GM23338 (cell line): Measurements from ENCODE around the gene PRUNE1. TPM values are rescaled to one million over a fixed set of nuclear protein-coding genes. Genes with fewer than 3 reads are reported as not detected.

ENCODE experiments used
- ATAC-seq: fragments of 200-7000 bp; cut with Tn5 transposase; 3 replicates; pipeline ENCODE4 v1.9.1; 2020
- DNase-seq: peaks from one replicate; pipeline ENCODE4 v3.0.0-alpha.2; 2015; ENCODE audit warnings: low spot score
- H2AFZ ChIP-seq: fragments of 200-600 bp; sonication (generic); 2 replicates; pipeline ENCODE4 v1.8.0; 2016; ENCODE audit warnings: antibody characterized with exemption, mild to moderate bottlenecking, moderate library complexity
- H3F3A ChIP-seq: fragments of 200-600 bp; sonication (generic); replicated peaks from 2 replicates; pipeline ENCODE4 v1.8.0; 2017; ENCODE audit warnings: antibody characterized with exemption, mixed run types, low read depth
- H3K27ac ChIP-seq: fragments of 200-600 bp; sonication (generic); 2 replicates; pipeline ENCODE4 v1.6.1; 2016; ENCODE audit warnings: low read depth
- H3K27me3 ChIP-seq: fragments of 200-600 bp; sonication (generic); 2 replicates; pipeline ENCODE4 v1.8.0; 2016; ENCODE audit warnings: mild to moderate bottlenecking, mixed run types, moderate library complexity; ENCODE audit not compliant: insufficient read depth
- H3K36me3 ChIP-seq: fragments of 200-600 bp; sonication (generic); 2 replicates; pipeline ENCODE4 v1.8.0; 2016; ENCODE audit warnings: mild to moderate bottlenecking; ENCODE audit not compliant: insufficient read depth
- H3K4me1 ChIP-seq: fragments of 200-600 bp; sonication (generic); 2 replicates; pipeline ENCODE4 v1.8.0; 2016; ENCODE audit warnings: mild to moderate bottlenecking, moderate library complexity; ENCODE audit not compliant: insufficient read depth
- H3K4me2 ChIP-seq: fragments of 200-600 bp; sonication (generic); 2 replicates; pipeline ENCODE4 v1.7.1; 2017; ENCODE audit warnings: mixed run types
- H3K4me3 ChIP-seq: fragments of 200-600 bp; sonication (generic); 2 replicates; pipeline ENCODE4 v1.6.1; 2016; ENCODE audit warnings: mixed run types
- H3K79me2 ChIP-seq: fragments of 200-600 bp; sonication (generic); replicated peaks from 2 replicates; pipeline ENCODE4 v1.8.0; 2017; ENCODE audit warnings: mild to moderate bottlenecking; ENCODE audit not compliant: insufficient read depth
- H3K9me2 ChIP-seq: fragments of 200-600 bp; sonication (generic); 2 replicates; pipeline ENCODE4 v1.8.0; 2017; ENCODE audit not compliant: insufficient read depth
- H4K20me1 ChIP-seq: fragments of 200-600 bp; sonication (generic); replicated peaks from 2 replicates; pipeline ENCODE4 v1.8.0; 2017; ENCODE audit warnings: mild to moderate bottlenecking; ENCODE audit not compliant: insufficient read depth
- H3K27ac Mint-ChIP-seq: 2 replicates; pipeline ENCODE4 v1.8.0; 2020; ENCODE audit warnings: inconsistent platforms, mild to moderate bottlenecking, moderate library complexity, mixed read lengths
- H3K27me3 Mint-ChIP-seq: 3 replicates; pipeline ENCODE4 v1.8.0; 2022; ENCODE audit warnings: low read depth, mild to moderate bottlenecking, moderate library complexity, mixed read lengths, inconsistent platforms; ENCODE audit not compliant: insufficient read depth, poor library complexity
- H3K36me3 Mint-ChIP-seq: 3 replicates; pipeline ENCODE4 v1.8.0; 2021; ENCODE audit warnings: low read depth, mild to moderate bottlenecking, inconsistent platforms, moderate library complexity, mixed read lengths
- H3K4me1 Mint-ChIP-seq: 3 replicates; pipeline ENCODE4 v1.8.0; 2020; ENCODE audit warnings: mild to moderate bottlenecking, inconsistent platforms, mixed read lengths
- H3K4me3 Mint-ChIP-seq: 3 replicates; pipeline ENCODE4 v1.8.0; 2021; ENCODE audit warnings: moderate library complexity, mild to moderate bottlenecking, inconsistent platforms, mixed read lengths
- H3K9me3 Mint-ChIP-seq: 3 replicates; pipeline ENCODE4 v1.8.0; 2020; ENCODE audit warnings: moderate library complexity, mild to moderate bottlenecking, inconsistent platforms, mixed read lengths
- CREB1 ChIP-seq: fragments of 250-450 bp; sonication (Bioruptor Pico); IDR thresholded peaks from 2 replicates; pipeline ENCODE4 v1.5.0; 2020; ENCODE audit warnings: low read depth, mild to moderate bottlenecking, moderate library complexity
- EZH2 ChIP-seq: fragments of 200-600 bp; sonication (generic); IDR thresholded peaks from one replicate; pipeline ENCODE4 v1.8.0; 2017; ENCODE audit warnings: antibody characterized with exemption, mild to moderate bottlenecking, low read depth; ENCODE audit not compliant: unreplicated experiment
- EZH2phosphoT487 ChIP-seq: fragments of 200-600 bp; sonication (generic); IDR thresholded peaks from one replicate; pipeline ENCODE4 v1.8.1; 2018; ENCODE audit warnings: antibody characterized with exemption; ENCODE audit not compliant: unreplicated experiment
- JUNB ChIP-seq: IDR thresholded peaks from one replicate; pipeline ENCODE4 v1.6.1; 2016; ENCODE audit warnings: antibody characterized with exemption; ENCODE audit not compliant: unreplicated experiment
- NANOG ChIP-seq: IDR thresholded peaks from 2 replicates; pipeline ENCODE4 v1.6.1; 2016; ENCODE audit warnings: antibody characterized with exemption, borderline replicate concordance
- POLR2AphosphoS5 ChIP-seq: IDR thresholded peaks from 2 replicates; pipeline ENCODE4 v1.6.1; 2016; ENCODE audit warnings: antibody characterized with exemption, low read depth
- STAT1 ChIP-seq: IDR thresholded peaks from one replicate; pipeline ENCODE4 v1.6.1; 2016; ENCODE audit warnings: antibody characterized with exemption; ENCODE audit not compliant: unreplicated experiment
- ZNF114 ChIP-seq: fragments of 250-450 bp; sonication (Bioruptor Pico); IDR thresholded peaks from 2 replicates; pipeline ENCODE4 v1.5.0; 2020; ENCODE audit warnings: mild to moderate bottlenecking, moderate library complexity
- ZNF331 ChIP-seq: fragments of 250-450 bp; sonication (Bioruptor Pico); IDR thresholded peaks from 2 replicates; pipeline ENCODE4 v1.5.0; 2020; ENCODE audit warnings: low read depth, mild to moderate bottlenecking, moderate library complexity
- polyA plus RNA-seq: library from polyadenylated mRNA; unstranded; fragments of >200 nt; fragmentation: Nextera tagmentation; extraction: Ambion mirVana; gene quantifications from 2 replicates; pipeline ENCODE4 v1.2.1, GENCODE V29; 2016
- total RNA-seq: library from RNA; depleted of rRNA; stranded (reverse); fragments of >200 nt; shearing (Covaris generic); gene quantifications from 2 replicates; pipeline ENCODE4 v1.2.3, GENCODE V29; 2014
- TF ChIP-seq, protein P1 (sequence below): fragments of 250-450 bp; sonication (Bioruptor Pico); IDR thresholded peaks from 2 replicates; pipeline ENCODE4 v1.5.0; 2020; ENCODE audit warnings: mild to moderate bottlenecking, moderate library complexity
- TF ChIP-seq, protein P2 (sequence below): IDR thresholded peaks from 2 replicates; pipeline ENCODE4 v1.6.1; 2016; ENCODE audit warnings: antibody characterized with exemption
- TF ChIP-seq, protein P3 (sequence below), 2 experiments: fragments of 200-600 bp in 1 of 2; sonication (generic) in 1 of 2; conservative IDR thresholded peaks; 2 replicates each; pipeline versions ENCODE4 v1.5.1 to v1.6.1; 2016 to 2017; ENCODE audit warnings: antibody characterized with exemption in 2 of 2, low read depth in 2 of 2, mild to moderate bottlenecking in 2 of 2, moderate library complexity in 1 of 2
- TF ChIP-seq, protein P4 (sequence below): IDR thresholded peaks from one replicate; pipeline ENCODE4 v1.6.1; 2018; ENCODE audit warnings: antibody characterized with exemption; ENCODE audit not compliant: unreplicated experiment

Gene PRUNE1
- total and polyA plus RNA-seq, 2 experiments from 2014 or later: 14.7 to 33.2 TPM

DNA sequence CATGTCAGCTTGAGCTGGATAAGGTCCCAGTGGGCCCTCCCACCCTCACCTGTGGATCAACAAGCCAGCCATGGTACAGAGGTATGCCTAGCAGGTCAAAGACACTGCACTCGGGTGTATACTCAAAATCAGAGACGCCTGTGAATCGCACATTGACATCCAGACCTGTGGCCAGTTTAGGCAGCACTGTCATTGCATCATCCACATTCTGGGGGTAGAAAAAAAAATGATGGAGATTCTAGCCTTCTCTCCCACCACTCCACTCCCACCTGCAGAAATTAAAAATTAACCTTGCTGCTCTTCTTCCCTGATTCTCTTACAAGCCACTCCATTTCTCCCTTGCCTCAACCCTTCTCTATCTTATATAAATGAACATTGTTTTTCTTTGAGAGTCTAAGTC, 7.8 kb upstream of the PRUNE1 start:
- H3K27me3 ChIP-seq: no peaks in the 10 kb centered on the region
- H3K27me3 Mint-ChIP-seq: peaks cover 18% of the 10 kb centered on the region
- no peaks in the 10 kb centered on the region for H3K36me3 ChIP-seq

More for the DNA sequence above, 7.8 kb upstream of the PRUNE1 start:
- peaks cover 7% of the 10 kb centered on the region for H3K4me1 ChIP-seq
- H2AFZ ChIP-seq: no peak overlapping the region
- H3K4me3 Mint-ChIP-seq: no peak overlapping the region
- no peaks in the 10 kb centered on the region for H3K9me2 ChIP-seq
- H3K4me2 ChIP-seq: no peak overlapping the region
- H3F3A ChIP-seq: no peaks in the 10 kb centered on the region
- H3K36me3 Mint-ChIP-seq: peaks cover 5% of the 10 kb centered on the region; the same call in 2 of the 3 replicates
- no peak for TF ChIP-seq POLR2AphosphoS5
- no peak for TF ChIP-seq CREB1 (CRISPR knock-in tag)
- TF ChIP-seq, protein P1, sequence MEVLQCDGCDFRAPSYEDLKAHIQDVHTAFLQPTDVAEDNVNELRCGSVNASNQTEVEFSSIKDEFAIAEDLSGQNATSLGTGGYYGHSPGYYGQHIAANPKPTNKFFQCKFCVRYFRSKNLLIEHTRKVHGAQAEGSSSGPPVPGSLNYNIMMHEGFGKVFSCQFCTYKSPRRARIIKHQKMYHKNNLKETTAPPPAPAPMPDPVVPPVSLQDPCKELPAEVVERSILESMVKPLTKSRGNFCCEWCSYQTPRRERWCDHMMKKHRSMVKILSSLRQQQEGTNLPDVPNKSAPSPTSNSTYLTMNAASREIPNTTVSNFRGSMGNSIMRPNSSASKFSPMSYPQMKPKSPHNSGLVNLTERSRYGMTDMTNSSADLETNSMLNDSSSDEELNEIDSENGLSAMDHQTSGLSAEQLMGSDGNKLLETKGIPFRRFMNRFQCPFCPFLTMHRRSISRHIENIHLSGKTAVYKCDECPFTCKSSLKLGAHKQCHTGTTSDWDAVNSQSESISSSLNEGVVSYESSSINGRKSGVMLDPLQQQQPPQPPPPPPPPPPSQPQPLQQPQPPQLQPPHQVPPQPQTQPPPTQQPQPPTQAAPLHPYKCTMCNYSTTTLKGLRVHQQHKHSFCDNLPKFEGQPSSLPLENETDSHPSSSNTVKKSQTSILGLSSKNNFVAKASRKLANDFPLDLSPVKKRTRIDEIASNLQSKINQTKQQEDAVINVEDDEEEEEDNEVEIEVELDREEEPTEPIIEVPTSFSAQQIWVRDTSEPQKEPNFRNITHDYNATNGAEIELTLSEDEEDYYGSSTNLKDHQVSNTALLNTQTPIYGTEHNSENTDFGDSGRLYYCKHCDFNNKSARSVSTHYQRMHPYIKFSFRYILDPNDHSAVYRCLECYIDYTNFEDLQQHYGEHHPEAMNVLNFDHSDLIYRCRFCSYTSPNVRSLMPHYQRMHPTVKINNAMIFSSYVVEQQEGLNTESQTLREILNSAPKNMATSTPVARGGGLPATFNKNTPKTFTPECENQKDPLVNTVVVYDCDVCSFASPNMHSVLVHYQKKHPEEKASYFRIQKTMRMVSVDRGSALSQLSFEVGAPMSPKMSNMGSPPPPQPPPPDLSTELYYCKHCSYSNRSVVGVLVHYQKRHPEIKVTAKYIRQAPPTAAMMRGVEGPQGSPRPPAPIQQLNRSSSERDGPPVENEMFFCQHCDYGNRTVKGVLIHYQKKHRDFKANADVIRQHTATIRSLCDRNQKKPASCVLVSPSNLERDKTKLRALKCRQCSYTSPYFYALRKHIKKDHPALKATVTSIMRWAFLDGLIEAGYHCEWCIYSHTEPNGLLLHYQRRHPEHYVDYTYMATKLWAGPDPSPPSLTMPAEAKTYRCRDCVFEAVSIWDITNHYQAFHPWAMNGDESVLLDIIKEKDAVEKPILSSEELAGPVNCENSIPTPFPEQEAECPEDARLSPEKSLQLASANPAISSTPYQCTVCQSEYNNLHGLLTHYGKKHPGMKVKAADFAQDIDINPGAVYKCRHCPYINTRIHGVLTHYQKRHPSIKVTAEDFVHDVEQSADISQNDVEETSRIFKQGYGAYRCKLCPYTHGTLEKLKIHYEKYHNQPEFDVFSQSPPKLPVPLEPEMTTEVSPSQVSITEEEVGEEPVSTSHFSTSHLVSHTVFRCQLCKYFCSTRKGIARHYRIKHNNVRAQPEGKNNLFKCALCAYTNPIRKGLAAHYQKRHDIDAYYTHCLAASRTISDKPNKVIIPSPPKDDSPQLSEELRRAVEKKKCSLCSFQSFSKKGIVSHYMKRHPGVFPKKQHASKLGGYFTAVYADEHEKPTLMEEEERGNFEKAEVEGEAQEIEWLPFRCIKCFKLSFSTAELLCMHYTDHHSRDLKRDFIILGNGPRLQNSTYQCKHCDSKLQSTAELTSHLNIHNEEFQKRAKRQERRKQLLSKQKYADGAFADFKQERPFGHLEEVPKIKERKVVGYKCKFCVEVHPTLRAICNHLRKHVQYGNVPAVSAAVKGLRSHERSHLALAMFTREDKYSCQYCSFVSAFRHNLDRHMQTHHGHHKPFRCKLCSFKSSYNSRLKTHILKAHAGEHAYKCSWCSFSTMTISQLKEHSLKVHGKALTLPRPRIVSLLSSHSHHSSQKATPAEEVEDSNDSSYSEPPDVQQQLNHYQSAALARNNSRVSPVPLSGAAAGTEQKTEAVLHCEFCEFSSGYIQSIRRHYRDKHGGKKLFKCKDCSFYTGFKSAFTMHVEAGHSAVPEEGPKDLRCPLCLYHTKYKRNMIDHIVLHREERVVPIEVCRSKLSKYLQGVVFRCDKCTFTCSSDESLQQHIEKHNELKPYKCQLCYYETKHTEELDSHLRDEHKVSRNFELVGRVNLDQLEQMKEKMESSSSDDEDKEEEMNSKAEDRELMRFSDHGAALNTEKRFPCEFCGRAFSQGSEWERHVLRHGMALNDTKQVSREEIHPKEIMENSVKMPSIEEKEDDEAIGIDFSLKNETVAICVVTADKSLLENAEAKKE (CRISPR knock-in tag): no peak
- no peak for TF ChIP-seq NANOG
- no peak for TF ChIP-seq EZH2phosphoT487
- TF ChIP-seq EZH2: no peak
- no peak for TF ChIP-seq STAT1
- TF ChIP-seq, protein P2, sequence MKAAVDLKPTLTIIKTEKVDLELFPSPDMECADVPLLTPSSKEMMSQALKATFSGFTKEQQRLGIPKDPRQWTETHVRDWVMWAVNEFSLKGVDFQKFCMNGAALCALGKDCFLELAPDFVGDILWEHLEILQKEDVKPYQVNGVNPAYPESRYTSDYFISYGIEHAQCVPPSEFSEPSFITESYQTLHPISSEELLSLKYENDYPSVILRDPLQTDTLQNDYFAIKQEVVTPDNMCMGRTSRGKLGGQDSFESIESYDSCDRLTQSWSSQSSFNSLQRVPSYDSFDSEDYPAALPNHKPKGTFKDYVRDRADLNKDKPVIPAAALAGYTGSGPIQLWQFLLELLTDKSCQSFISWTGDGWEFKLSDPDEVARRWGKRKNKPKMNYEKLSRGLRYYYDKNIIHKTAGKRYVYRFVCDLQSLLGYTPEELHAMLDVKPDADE: no peak
- TF ChIP-seq, protein P3, sequence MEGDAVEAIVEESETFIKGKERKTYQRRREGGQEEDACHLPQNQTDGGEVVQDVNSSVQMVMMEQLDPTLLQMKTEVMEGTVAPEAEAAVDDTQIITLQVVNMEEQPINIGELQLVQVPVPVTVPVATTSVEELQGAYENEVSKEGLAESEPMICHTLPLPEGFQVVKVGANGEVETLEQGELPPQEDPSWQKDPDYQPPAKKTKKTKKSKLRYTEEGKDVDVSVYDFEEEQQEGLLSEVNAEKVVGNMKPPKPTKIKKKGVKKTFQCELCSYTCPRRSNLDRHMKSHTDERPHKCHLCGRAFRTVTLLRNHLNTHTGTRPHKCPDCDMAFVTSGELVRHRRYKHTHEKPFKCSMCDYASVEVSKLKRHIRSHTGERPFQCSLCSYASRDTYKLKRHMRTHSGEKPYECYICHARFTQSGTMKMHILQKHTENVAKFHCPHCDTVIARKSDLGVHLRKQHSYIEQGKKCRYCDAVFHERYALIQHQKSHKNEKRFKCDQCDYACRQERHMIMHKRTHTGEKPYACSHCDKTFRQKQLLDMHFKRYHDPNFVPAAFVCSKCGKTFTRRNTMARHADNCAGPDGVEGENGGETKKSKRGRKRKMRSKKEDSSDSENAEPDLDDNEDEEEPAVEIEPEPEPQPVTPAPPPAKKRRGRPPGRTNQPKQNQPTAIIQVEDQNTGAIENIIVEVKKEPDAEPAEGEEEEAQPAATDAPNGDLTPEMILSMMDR (conservative IDR thresholded peaks at IDR 0.05; ENCODE audit: low read depth in 2 of 2): no peak
- TF ChIP-seq ZNF331 (CRISPR knock-in tag): no peak
- no peak for TF ChIP-seq ZNF114
- TF ChIP-seq JUNB: no peak
- TF ChIP-seq, protein P4, sequence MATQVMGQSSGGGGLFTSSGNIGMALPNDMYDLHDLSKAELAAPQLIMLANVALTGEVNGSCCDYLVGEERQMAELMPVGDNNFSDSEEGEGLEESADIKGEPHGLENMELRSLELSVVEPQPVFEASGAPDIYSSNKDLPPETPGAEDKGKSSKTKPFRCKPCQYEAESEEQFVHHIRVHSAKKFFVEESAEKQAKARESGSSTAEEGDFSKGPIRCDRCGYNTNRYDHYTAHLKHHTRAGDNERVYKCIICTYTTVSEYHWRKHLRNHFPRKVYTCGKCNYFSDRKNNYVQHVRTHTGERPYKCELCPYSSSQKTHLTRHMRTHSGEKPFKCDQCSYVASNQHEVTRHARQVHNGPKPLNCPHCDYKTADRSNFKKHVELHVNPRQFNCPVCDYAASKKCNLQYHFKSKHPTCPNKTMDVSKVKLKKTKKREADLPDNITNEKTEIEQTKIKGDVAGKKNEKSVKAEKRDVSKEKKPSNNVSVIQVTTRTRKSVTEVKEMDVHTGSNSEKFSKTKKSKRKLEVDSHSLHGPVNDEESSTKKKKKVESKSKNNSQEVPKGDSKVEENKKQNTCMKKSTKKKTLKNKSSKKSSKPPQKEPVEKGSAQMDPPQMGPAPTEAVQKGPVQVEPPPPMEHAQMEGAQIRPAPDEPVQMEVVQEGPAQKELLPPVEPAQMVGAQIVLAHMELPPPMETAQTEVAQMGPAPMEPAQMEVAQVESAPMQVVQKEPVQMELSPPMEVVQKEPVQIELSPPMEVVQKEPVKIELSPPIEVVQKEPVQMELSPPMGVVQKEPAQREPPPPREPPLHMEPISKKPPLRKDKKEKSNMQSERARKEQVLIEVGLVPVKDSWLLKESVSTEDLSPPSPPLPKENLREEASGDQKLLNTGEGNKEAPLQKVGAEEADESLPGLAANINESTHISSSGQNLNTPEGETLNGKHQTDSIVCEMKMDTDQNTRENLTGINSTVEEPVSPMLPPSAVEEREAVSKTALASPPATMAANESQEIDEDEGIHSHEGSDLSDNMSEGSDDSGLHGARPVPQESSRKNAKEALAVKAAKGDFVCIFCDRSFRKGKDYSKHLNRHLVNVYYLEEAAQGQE: no peak
- no peaks in the 10 kb centered on the region for H3K9me3 Mint-ChIP-seq
- H3K27ac ChIP-seq: 0 out of 2 replicates have a peak overlapping the region, but pooled peaks have one; percentile 33
- DNase-seq: no peak
- H3K79me2 ChIP-seq: no peaks in the 10 kb centered on the region
- H4K20me1 ChIP-seq: no peaks in the 10 kb centered on the region
- H3K27ac Mint-ChIP-seq: peak overlapping the region; percentile 9
- H3K4me3 ChIP-seq: no peak overlapping the region
- H3K4me1 Mint-ChIP-seq: peaks cover 12% of the 10 kb centered on the region
- ATAC-seq: no peak
